Endothelial cell (in vitro differentiated cells): ENCODE measurements around the gene TP53BP1. TPM values are rescaled to one million over a fixed set of nuclear protein-coding genes. Genes with fewer than 3 reads are reported as not detected.

Source experiments
- DNase-seq: peaks from one replicate; pipeline ENCODE4 v3.0.0; 2021; ENCODE audit warnings: low spot score
- H3K27ac Mint-ChIP-seq: one replicate; pipeline ENCODE4 v1.8.0; 2021; ENCODE audit warnings: mixed read lengths, inconsistent platforms; ENCODE audit not compliant: unreplicated experiment
- H3K27me3 Mint-ChIP-seq: one replicate; pipeline ENCODE4 v1.8.0; 2021; ENCODE audit warnings: mild to moderate bottlenecking, moderate library complexity, mixed read lengths, inconsistent platforms; ENCODE audit not compliant: unreplicated experiment
- H3K36me3 Mint-ChIP-seq: one replicate; pipeline ENCODE4 v1.8.0; 2021; ENCODE audit warnings: mild to moderate bottlenecking, low read depth, mixed read lengths, inconsistent platforms; ENCODE audit not compliant: unreplicated experiment
- H3K4me1 Mint-ChIP-seq: one replicate; pipeline ENCODE4 v1.8.0; 2021; ENCODE audit warnings: mild to moderate bottlenecking, mixed read lengths, inconsistent platforms; ENCODE audit not compliant: unreplicated experiment
- H3K4me3 Mint-ChIP-seq: one replicate; pipeline ENCODE4 v1.8.0; 2021; ENCODE audit warnings: mild to moderate bottlenecking, mixed read lengths, inconsistent platforms; ENCODE audit not compliant: unreplicated experiment
- H3K9me3 Mint-ChIP-seq: one replicate; pipeline ENCODE4 v1.8.0; 2021; ENCODE audit warnings: mixed read lengths, inconsistent platforms; ENCODE audit not compliant: unreplicated experiment
- total RNA-seq: library from RNA; stranded (reverse); fragmentation: NEBNext Ultra II Directional; extraction: Animal tissue kit (Norgen Biotek cat#: 25700); gene quantifications from one replicate; pipeline ENCODE4 v1.2.1, GENCODE V29; 2021; ENCODE audit not compliant: unreplicated experiment
- TF ChIP-seq, protein P1 (sequence below): fragments of 200-600 bp; sonication (generic); IDR thresholded peaks from one replicate; pipeline ENCODE4 v1.5.0; 2021; ENCODE audit warnings: antibody characterized with exemption; ENCODE audit not compliant: unreplicated experiment

Gene TP53BP1
- total RNA-seq, 1 donor from 2014 or later, result 97.5 TPM

DNA sequence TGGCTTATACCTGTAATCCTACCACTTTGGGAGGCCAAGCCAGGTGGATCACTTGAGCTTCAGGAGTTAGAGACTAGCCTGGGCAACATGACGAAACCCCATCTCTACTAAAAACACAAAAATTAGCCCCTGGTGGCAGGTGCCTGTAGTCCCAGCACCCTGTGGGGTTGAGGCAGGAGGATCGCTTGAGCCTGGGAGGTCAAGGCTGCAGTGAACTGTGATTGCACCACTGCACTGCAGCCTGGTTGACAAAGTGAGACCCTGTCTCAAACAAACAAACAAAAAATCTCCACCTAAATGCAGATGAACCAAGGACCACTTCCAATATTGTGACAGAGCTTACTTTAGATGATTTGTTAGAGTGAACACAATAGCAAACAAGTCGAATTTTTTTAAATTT lies 53.7 kb downstream of the TP53BP1 start:
- Mint-ChIP-seq H3K36me3 (peaks cover 10% of the 10 kb centered on the region), H3K27me3 (no peaks in the 10 kb centered on the region)

DNA sequence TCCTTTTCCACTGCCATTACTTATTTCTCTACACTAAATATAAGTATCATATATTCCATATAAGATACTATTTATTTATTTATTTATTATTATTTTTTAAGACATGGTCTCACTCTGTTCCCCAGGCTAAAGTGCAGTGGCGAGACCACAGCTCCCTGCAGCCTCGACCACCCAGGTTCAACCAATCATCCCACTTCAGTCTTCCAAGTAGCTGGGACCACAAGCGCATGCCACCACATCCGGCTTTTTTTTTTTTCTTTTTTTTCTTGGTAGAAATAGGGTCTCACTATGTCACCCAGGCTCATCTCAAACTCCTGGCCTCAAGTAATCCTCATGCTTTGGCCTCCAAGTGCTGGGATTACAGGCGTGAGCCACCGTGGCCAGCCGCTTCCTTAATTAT lies 56.6 kb downstream of the TP53BP1 start:
- peaks cover 22% of the 10 kb centered on the region for H3K36me3 Mint-ChIP-seq
- TF ChIP-seq, protein P1, sequence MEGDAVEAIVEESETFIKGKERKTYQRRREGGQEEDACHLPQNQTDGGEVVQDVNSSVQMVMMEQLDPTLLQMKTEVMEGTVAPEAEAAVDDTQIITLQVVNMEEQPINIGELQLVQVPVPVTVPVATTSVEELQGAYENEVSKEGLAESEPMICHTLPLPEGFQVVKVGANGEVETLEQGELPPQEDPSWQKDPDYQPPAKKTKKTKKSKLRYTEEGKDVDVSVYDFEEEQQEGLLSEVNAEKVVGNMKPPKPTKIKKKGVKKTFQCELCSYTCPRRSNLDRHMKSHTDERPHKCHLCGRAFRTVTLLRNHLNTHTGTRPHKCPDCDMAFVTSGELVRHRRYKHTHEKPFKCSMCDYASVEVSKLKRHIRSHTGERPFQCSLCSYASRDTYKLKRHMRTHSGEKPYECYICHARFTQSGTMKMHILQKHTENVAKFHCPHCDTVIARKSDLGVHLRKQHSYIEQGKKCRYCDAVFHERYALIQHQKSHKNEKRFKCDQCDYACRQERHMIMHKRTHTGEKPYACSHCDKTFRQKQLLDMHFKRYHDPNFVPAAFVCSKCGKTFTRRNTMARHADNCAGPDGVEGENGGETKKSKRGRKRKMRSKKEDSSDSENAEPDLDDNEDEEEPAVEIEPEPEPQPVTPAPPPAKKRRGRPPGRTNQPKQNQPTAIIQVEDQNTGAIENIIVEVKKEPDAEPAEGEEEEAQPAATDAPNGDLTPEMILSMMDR, result no peak
- DNase-seq, result no peak
- peaks cover 12% of the 10 kb centered on the region for H3K4me1 Mint-ChIP-seq
- no peak overlapping the region for H3K4me3 Mint-ChIP-seq
- no peaks in the 10 kb centered on the region for H3K9me3 Mint-ChIP-seq
- H3K27ac Mint-ChIP-seq, result no peak overlapping the region
- no peaks in the 10 kb centered on the region for H3K27me3 Mint-ChIP-seq

More for the DNA sequence above, 53.7 kb downstream of the TP53BP1 start:
- Mint-ChIP-seq H3K4me3 (no peak overlapping the region), H3K9me3 (no peaks in the 10 kb centered on the region), H3K4me1 (peaks cover 3% of the 10 kb centered on the region), H3K27ac (no peak overlapping the region)
- TF ChIP-seq, protein P1, result no peak
- no peak for DNase-seq

DNA sequence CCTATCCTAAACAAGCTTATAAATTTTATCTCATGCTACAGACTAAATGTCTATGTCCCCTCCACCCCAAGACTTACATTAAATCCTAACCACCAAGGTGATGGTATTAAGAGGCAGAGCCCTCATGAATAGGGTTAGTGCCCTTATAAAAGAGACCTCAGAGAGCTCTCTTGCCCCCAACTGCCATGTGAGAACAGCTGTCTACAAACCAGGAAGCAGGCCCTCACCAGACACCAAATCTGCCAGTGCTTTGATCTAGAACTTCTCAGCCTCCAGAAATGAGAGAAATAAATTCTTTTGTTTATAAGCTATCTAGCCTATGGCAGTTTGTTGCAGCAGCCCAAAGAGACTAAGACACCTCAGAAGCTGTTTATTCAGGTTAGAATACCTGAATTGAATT lies 58.5 kb downstream of the TP53BP1 start:
- TF ChIP-seq, protein P1, result no peak
- H3K27me3 Mint-ChIP-seq, result no peaks in the 10 kb centered on the region
- peaks cover 20% of the 10 kb centered on the region for H3K36me3 Mint-ChIP-seq
- H3K9me3 Mint-ChIP-seq, result no peaks in the 10 kb centered on the region
- H3K4me1 Mint-ChIP-seq, result peaks cover 12% of the 10 kb centered on the region
- H3K27ac Mint-ChIP-seq, result peak overlapping the region; percentile 87
- no peak for DNase-seq
- H3K4me3 Mint-ChIP-seq, result no peak overlapping the region

DNA sequence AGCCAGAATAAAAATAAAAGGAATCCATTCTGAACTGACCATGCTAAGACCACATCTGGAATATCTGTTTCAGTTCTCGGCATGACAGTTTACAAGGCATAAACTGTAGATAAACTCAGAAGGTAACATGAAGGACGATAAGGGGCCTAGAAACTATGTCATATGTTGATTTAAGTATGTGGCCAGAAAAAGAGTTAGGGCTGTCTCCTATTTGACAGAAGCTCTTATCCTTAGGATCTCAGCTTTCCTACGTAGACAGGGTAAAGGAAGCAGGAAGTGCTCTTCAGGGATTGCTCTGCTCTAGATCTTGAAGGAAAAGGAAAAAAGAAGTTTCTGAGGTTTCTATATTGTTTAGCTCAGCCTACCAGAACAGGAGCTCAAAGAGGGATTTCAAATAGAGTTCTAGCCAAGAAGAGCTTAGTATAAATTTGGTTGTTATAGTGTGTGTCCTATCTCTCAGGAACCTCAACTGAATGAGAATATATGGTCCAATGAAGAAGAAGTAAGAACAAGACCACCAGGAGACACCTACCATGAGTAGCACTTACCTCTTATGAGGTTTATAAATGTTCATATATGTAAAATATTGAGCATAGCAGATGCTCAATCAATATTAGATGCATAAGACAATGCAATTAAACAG lies 59.2 kb downstream of the TP53BP1 start:
- TF ChIP-seq, protein P1, result no peak
- Mint-ChIP-seq H3K4me1 (peaks cover 12% of the 10 kb centered on the region), H3K27me3 (no peaks in the 10 kb centered on the region), H3K36me3 (peaks cover 20% of the 10 kb centered on the region), H3K4me3 (no peak overlapping the region), H3K9me3 (no peaks in the 10 kb centered on the region), H3K27ac (peak overlapping the region; percentile 88)
- no peak for DNase-seq

DNA sequence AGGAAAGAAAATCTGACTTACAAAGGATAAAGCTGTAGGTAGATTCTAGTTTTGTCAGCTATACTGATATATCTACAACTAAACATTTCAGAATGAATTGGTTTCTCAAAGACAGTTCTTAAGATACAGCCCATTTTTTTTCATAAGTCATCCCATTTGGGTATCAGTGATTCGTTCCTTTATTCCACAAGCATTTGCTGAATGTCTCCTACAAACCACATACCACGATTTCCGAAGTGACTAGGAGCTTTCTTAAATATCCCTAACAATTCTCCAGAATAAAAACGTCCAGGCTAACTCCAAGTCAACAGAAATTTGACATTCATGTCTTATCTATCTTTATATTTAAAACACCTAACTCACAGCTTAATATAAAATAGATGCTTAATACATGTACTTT lies 59.8 kb downstream of the TP53BP1 start:
- no peaks in the 10 kb centered on the region for H3K9me3 Mint-ChIP-seq
- peaks cover 22% of the 10 kb centered on the region for H3K36me3 Mint-ChIP-seq
- peak overlapping the region; percentile 88 for H3K27ac Mint-ChIP-seq
- TF ChIP-seq, protein P1, result no peak
- H3K27me3 Mint-ChIP-seq, result no peaks in the 10 kb centered on the region
- H3K4me1 Mint-ChIP-seq, result peaks cover 12% of the 10 kb centered on the region
- H3K4me3 Mint-ChIP-seq, result no peak overlapping the region
- DNase-seq, result no peak
